HCT116 (cell line): ENCODE data around the gene FSTL4. TPM values are rescaled to one million over a fixed set of nuclear protein-coding genes. Genes with fewer than 3 reads are reported as not detected.

ENCODE experiments used
- ATAC-seq: fragments of 200-7000 bp; cut with Tn5 transposase; 2 replicates; pipeline ENCODE4 v1.9.1; 2020; ENCODE audit warnings: mild to moderate bottlenecking, moderate library complexity
- BruUV-seq: library from RNA; stranded (reverse); fragments of 400-500 nt; replicated peaks from 2 replicates; lab custom pipeline; 2021; lab: Mats Ljungman, UMichigan
- CTCF ChIA-PET: fragments of 300-600 bp; sonication (Branson Sonifier 250); formaldehyde crosslinking; loops from one replicate; lab custom pipeline; 2021; ENCODE audit warnings: antibody characterized with exemption; lab: Charles Lee
- POLR2A ChIA-PET: fragments of 300-600, 350-600 bp; sonication (Branson Sonifier 250); formaldehyde crosslinking; loops from one replicate; lab custom pipeline; 2021; ENCODE audit warnings: antibody characterized with exemption; lab: Charles Lee
- RAD21 ChIA-PET, 2 experiments: fragments of 300-600 bp; sonication (Branson Sonifier 250); formaldehyde crosslinking; loops; one replicate each; lab custom pipeline; 2023; ENCODE audit warnings: low total read pairs in 2 of 2; ENCODE audit not compliant: uncharacterized antibody in 2 of 2, unreplicated experiment in 2 of 2, low non-redundant PET in 1 of 2; lab: Charles Lee
- DNase-seq: peaks from one replicate; pipeline ENCODE4 v3.0.0-alpha.2; 2010; ENCODE audit warnings: low read depth, low spot score
- H2AFZ ChIP-seq: fragments of 200-600 bp; shearing (Covaris generic), sonication (generic); 2 replicates; pipeline ENCODE4 v1.6.1; 2017; ENCODE audit warnings: low read depth, mixed run types, mixed read lengths, antibody characterized with exemption, low read length; ENCODE audit not compliant: poor library complexity, severe bottlenecking
- H3K27ac ChIP-seq: 2 replicates; pipeline ENCODE4 v1.5.1; 2012; ENCODE audit warnings: low read depth, low read length
- H3K27me3 ChIP-seq: fragments of 200-600 bp; sonication (generic); 2 replicates; pipeline ENCODE4 v1.6.1; 2016; ENCODE audit warnings: mixed run types, low read length, mixed read lengths; ENCODE audit not compliant: insufficient read depth
- H3K36me3 ChIP-seq, 2 experiments: fragments of 200-500 bp in 1 of 2; fragments of 200-600 bp in 1 of 2; sonication (Bioruptor generic) in 1 of 2; sonication (generic) in 1 of 2; 2 replicates each; pipeline versions ENCODE4 v1.5.1 to v1.6.1; 2014 to 2016; ENCODE audit warnings: low read length in 2 of 2, inconsistent platforms in 1 of 2, mixed read lengths in 1 of 2, mixed run types in 1 of 2; ENCODE audit not compliant: insufficient read depth in 2 of 2, control insufficient read depth in 1 of 2
- H3K4me1 ChIP-seq, 2 experiments: fragments of 200-600 bp in 1 of 2; sonication (generic) in 1 of 2; 2 replicates each; pipeline versions ENCODE4 v1.5.1 to v1.6.1; 2012 to 2017; ENCODE audit warnings: low read length in 2 of 2, inconsistent platforms in 1 of 2, mild to moderate bottlenecking in 1 of 2, mixed read lengths in 1 of 2, mixed run types in 1 of 2, moderate library complexity in 1 of 2; ENCODE audit not compliant: insufficient read depth in 2 of 2, control insufficient read depth in 1 of 2
- H3K4me2 ChIP-seq: fragments of 200-600 bp; sonication (generic); 2 replicates; pipeline ENCODE4 v1.6.1; 2017; ENCODE audit warnings: mixed run types, low read length, mixed read lengths
- H3K4me3 ChIP-seq, 2 experiments: fragments of 200-600 bp in 1 of 2; sonication (generic) in 1 of 2; replicated peaks in 1 of 2; 2 replicates each; pipeline ENCODE4 v1.5.1; 2011 to 2016; ENCODE audit warnings: low read length in 2 of 2, control low read depth in 1 of 2, low read depth in 1 of 2, mild to moderate bottlenecking in 1 of 2, mixed read lengths in 1 of 2, mixed run types in 1 of 2
- H3K79me2 ChIP-seq: fragments of 200-600 bp; sonication (generic); 2 replicates; pipeline ENCODE4 v1.6.1; 2017; ENCODE audit warnings: mild to moderate bottlenecking, mixed run types, low read length, moderate library complexity, mixed read lengths; ENCODE audit not compliant: insufficient read depth
- H3K9ac ChIP-seq: fragments of 200-600 bp; sonication (generic); 2 replicates; pipeline ENCODE4 v1.6.1; 2016; ENCODE audit warnings: low read length, mixed read lengths
- H3K9me2 ChIP-seq: fragments of 200-600 bp; sonication (generic), shearing (Covaris generic); 2 replicates; pipeline ENCODE4 v1.6.1; 2017; ENCODE audit warnings: mixed run types, mild to moderate bottlenecking, moderate library complexity; ENCODE audit not compliant: insufficient read depth
- H3K9me3 ChIP-seq, 2 experiments: fragments of 200-500 bp in 1 of 2; fragments of 200-600 bp in 1 of 2; sonication (Bioruptor generic) in 1 of 2; sonication (generic) in 1 of 2; 2 replicates each; pipeline ENCODE4 v1.6.1; 2014 to 2017; ENCODE audit warnings: low read length in 2 of 2, mixed read lengths in 2 of 2, inconsistent platforms in 1 of 2, low read depth in 1 of 2, mild to moderate bottlenecking in 1 of 2, mixed run types in 1 of 2, moderate library complexity in 1 of 2; ENCODE audit not compliant: control insufficient read depth in 1 of 2, insufficient read depth in 1 of 2
- H4K20me1 ChIP-seq: fragments of 200-600 bp; sonication (generic), shearing (Covaris generic); 2 replicates; pipeline ENCODE4 v1.6.1; 2017; ENCODE audit warnings: mixed run types, mild to moderate bottlenecking, moderate library complexity; ENCODE audit not compliant: insufficient read depth
- EZH2 ChIP-seq: fragments of 200-600 bp; sonication (generic); IDR thresholded peaks from 2 replicates; pipeline ENCODE4 v1.6.1; 2017; ENCODE audit warnings: antibody characterized with exemption, mixed run types
- FOSL1 ChIP-seq: IDR thresholded peaks from 2 replicates; pipeline ENCODE4 v1.6.1; 2012; ENCODE audit warnings: low read depth
- JUND ChIP-seq: IDR thresholded peaks from 2 replicates; pipeline ENCODE4 v1.6.1; 2012
- RAD21 ChIP-seq: IDR thresholded peaks from 2 replicates; pipeline ENCODE4 v1.6.1; 2012; ENCODE audit warnings: low read depth, mild to moderate bottlenecking
- SIN3A ChIP-seq: IDR thresholded peaks from 2 replicates; pipeline ENCODE4 v1.6.1; 2012; ENCODE audit warnings: low read depth
- SP1 ChIP-seq: IDR thresholded peaks from 2 replicates; pipeline ENCODE4 v1.6.1; 2012; ENCODE audit warnings: low read depth
- SRF ChIP-seq: IDR thresholded peaks from 2 replicates; pipeline ENCODE4 v1.6.1; 2012; ENCODE audit warnings: low read depth
- TCF7L2 ChIP-seq: IDR thresholded peaks from 2 replicates; pipeline ENCODE4 v1.7.0; 2011; ENCODE audit warnings: borderline replicate concordance, inconsistent platforms; ENCODE audit not compliant: insufficient read depth, insufficient read length; ENCODE audit errors: extremely low read depth
- YY1 ChIP-seq: IDR thresholded peaks from 2 replicates; pipeline ENCODE4 v1.6.1; 2011; ENCODE audit warnings: low read length, low read depth, moderate library complexity, mild to moderate bottlenecking; ENCODE audit not compliant: insufficient replicate concordance; ENCODE audit errors: extremely low read depth
- ZBTB33 ChIP-seq: IDR thresholded peaks from 2 replicates; pipeline ENCODE4 v1.6.1; 2011; ENCODE audit warnings: mild to moderate bottlenecking, low read length, moderate library complexity; ENCODE audit not compliant: insufficient replicate concordance; ENCODE audit errors: extremely low read depth
- ZNF274 ChIP-seq: fragments of 200-500 bp; sonication (Bioruptor generic); IDR thresholded peaks from 2 replicates; pipeline ENCODE4 v1.6.1; 2014; ENCODE audit warnings: mild to moderate bottlenecking, low read depth, low read length, inconsistent platforms
- intact Hi-C: fragments of 100-400 bp; cut with micrococcal nuclease; formaldehyde crosslinking; loops from 2 replicates; pipeline ENCODE4 v1.10.0; 2022
- total RNA-seq: library from RNA; stranded (reverse); gene quantifications from one replicate; pipeline ENCODE4 v1.2.1, GENCODE V29; 2021; ENCODE audit not compliant: unreplicated experiment
- TF ChIP-seq, protein P1 (sequence below), 3 experiments: fragments of 200-600 bp in 1 of 3; sonication (generic) in 1 of 3; IDR thresholded peaks in 2 of 3; conservative IDR thresholded peaks in 1 of 3; 2 replicates each; pipeline ENCODE4 v1.5.1; 2012 to 2017; ENCODE audit warnings: low read depth in 2 of 3, low read length in 2 of 3, antibody characterized with exemption in 1 of 3, borderline replicate concordance in 1 of 3, control low read depth in 1 of 3, mild to moderate bottlenecking in 1 of 3, mixed read lengths in 1 of 3, mixed run types in 1 of 3, moderate library complexity in 1 of 3; ENCODE audit not compliant: insufficient read depth in 1 of 3

FSTL4 gene
- total RNA-seq, 1 experiment from 2014 or later = 0.37 TPM

DNA sequence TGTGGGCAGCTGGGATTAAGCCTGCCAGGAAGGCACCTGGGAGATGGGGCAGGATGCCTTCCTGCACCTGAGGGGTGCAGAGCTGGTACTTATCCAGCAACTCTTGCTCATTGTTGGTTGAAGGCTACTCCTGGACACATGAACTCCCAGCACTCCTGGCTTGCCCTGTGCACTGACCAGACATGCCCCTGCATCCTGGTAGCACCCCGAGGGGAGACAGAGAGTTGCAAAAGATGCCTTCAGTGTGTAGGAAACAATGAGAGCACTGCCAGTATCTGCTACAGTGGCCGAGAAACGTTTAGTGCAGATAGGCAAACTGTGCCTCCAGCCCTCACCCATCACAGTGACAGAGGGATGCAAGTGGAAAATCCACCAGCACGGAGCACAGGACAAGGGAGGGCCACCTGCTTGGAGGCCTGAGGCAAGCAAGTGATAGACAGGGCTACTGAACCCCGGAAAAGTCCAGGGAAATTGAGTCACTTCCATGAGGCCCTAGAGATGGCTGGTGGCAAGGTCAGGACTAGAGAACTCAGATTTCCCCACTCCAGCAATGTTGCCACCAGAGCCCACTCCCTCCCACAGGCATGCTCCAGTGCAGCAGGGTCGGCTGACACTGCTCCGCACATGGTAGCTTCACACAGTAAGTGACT is 171.1 kb downstream of the FSTL4 start:
- intact Hi-C loops = no loop called here
- Histone ChIP-seq H3K79me2 (no peaks in the 10 kb centered on the region), H3K9me2 (no peaks in the 10 kb centered on the region), H3K4me1 (no peaks in the 10 kb centered on the region), H4K20me1 (no peaks in the 10 kb centered on the region), H3K36me3 (no peaks in the 10 kb centered on the region), H3K9me3 (no peaks in the 10 kb centered on the region), H3K27ac (no peak overlapping the region), H2AFZ (no peak overlapping the region), H3K9ac (no peak overlapping the region), H3K4me2 (no peak overlapping the region), H3K27me3 (no peaks in the 10 kb centered on the region), H3K4me3 (no peak overlapping the region)
- no peak for TF ChIP-seq SRF
- TF ChIP-seq YY1 = no peak
- TF ChIP-seq FOSL1 = no peak
- no peak for TF ChIP-seq JUND
- no peak for TF ChIP-seq SP1
- no peak for TF ChIP-seq EZH2
- TF ChIP-seq, protein P1, sequence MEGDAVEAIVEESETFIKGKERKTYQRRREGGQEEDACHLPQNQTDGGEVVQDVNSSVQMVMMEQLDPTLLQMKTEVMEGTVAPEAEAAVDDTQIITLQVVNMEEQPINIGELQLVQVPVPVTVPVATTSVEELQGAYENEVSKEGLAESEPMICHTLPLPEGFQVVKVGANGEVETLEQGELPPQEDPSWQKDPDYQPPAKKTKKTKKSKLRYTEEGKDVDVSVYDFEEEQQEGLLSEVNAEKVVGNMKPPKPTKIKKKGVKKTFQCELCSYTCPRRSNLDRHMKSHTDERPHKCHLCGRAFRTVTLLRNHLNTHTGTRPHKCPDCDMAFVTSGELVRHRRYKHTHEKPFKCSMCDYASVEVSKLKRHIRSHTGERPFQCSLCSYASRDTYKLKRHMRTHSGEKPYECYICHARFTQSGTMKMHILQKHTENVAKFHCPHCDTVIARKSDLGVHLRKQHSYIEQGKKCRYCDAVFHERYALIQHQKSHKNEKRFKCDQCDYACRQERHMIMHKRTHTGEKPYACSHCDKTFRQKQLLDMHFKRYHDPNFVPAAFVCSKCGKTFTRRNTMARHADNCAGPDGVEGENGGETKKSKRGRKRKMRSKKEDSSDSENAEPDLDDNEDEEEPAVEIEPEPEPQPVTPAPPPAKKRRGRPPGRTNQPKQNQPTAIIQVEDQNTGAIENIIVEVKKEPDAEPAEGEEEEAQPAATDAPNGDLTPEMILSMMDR (IDR thresholded peaks at IDR 0.05 in 2 of 3, conservative IDR thresholded peaks at IDR 0.05 in 1 of 3; ENCODE audit: borderline replicate concordance in 1 of 3, insufficient read depth in 1 of 3, low read depth in 2 of 3, low read length in 2 of 3) = no peak
- no peak for TF ChIP-seq ZBTB33
- TF ChIP-seq TCF7L2 = no peak
- TF ChIP-seq ZNF274 = no peak
- TF ChIP-seq RAD21 = no peak
- no peak for TF ChIP-seq SIN3A
- ATAC-seq (no peak), DNase-seq (no peak)
- POLR2A ChIA-PET = no interaction called here
- BruUV-seq = no TSS peak
- CTCF ChIA-PET = interaction anchor here (0.6 kb wide), 1 partner anchor 19 kb away, joined by 3 read pairs; no protein-coding TSS in a partner anchor
- RAD21 ChIA-PET = no interaction called here
